OCI-LY7 (cell line): Measurements from ENCODE around the gene TRIP12.

Experiments
- CTCF ChIP-seq: fragments of 200-600 bp; sonication (generic); conservative IDR thresholded peaks from 2 replicates; pipeline ENCODE4 v1.5.1; 2014; ENCODE audit warnings: mild to moderate bottlenecking, antibody characterized with exemption, low read length, moderate library complexity, mixed read lengths
- EZH2phosphoT487 ChIP-seq: fragments of 200-600 bp; sonication (generic); IDR thresholded peaks from 2 replicates; pipeline ENCODE4 v1.6.1; 2018; ENCODE audit warnings: low read depth, borderline replicate concordance, mild to moderate bottlenecking, mixed run types, antibody characterized with exemption, low read length, moderate library complexity, mixed read lengths

- TF ChIP-seq CTCF = no peak
- no peak for TF ChIP-seq EZH2phosphoT487
Observed at GRCh38 chr2:229714736-229715541, 206.9 kb downstream of the TRIP12 start.
